Stimulated activated CD4-positive, alpha-beta T cell treated with anti-CD3 and anti-CD28 coated beads, Interleukin-12 subunit alpha, Interleukin-12 subunit beta, amount 100 ng/mL, for 24 hours (primary cell): ENCODE data around the gene LAMA5.

Experiments used
- DNase-seq, 2 experiments: peaks; one replicate each; pipeline ENCODE4 v3.0.0-alpha.2; 2020; ENCODE audit warnings: low read depth in 2 of 2

The LAMA5 gene

GRCh38 chr20:62372042-62372993 is 5.2 kb upstream of the LAMA5 start:
- no peak for DNase-seq

- no peak for DNase-seq
These were observed 4.5 kb upstream of the LAMA5 start for GRCh38 chr20:62371588-62372041.

DNA sequence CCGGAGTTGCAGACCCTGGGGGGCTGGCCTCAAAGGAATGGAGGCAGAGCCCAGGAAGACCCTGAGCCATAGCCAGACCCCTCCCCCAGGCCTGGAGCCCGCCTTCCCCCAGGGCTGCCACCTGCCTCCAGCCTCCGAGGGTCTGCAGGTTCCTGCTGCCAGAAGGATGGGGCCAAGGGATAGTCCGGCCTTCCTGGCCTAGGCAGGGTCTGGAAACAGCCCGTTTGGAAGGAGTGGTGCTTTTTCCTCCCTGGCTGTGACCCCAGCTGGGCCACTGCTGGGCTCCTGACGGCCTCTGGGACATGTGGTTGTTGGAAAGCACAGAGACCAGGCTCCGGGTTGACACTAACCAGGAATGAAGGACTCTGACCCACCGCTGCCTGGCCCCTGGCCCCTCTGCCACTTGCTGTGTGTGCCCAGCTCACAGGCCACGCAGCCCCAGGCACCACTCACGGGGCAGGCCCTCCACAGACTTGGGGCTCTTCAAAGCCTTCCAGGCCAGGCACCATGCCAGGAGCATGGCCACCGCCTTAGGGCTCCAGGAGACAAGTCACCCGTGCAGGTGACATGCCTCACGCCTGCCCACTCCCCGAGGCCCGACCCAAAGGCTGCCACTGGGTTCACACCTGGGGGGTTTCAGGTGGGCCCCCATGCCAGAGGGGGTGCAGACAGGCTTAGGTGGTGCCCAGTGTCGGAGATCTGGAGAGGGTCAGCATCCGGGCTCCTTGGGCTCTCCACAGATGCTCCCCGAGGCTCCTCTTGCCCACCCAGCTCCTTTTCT is 3.9 kb upstream of the LAMA5 start:
- no peak for DNase-seq

- DNase-seq, result no peak
These were observed 3.1 kb upstream of the LAMA5 start for GRCh38 chr20:62370115-62370806.

DNA sequence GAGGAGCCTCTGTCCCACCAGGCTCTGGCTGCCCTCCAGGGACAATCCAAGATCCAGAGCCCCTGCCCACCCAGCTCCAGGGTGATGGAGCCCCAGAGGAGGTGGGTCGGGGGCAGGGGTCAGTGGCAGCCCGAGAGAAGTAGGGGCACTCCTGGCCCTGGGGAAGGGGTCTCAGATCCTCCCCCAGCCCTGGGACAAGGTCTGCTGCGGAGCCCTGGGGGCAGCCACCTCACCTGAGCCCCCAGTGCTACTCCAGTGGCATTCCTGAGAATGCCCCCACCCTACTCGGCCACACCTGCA is 2.7 kb upstream of the LAMA5 start:
- DNase-seq, result no peak

DNA sequence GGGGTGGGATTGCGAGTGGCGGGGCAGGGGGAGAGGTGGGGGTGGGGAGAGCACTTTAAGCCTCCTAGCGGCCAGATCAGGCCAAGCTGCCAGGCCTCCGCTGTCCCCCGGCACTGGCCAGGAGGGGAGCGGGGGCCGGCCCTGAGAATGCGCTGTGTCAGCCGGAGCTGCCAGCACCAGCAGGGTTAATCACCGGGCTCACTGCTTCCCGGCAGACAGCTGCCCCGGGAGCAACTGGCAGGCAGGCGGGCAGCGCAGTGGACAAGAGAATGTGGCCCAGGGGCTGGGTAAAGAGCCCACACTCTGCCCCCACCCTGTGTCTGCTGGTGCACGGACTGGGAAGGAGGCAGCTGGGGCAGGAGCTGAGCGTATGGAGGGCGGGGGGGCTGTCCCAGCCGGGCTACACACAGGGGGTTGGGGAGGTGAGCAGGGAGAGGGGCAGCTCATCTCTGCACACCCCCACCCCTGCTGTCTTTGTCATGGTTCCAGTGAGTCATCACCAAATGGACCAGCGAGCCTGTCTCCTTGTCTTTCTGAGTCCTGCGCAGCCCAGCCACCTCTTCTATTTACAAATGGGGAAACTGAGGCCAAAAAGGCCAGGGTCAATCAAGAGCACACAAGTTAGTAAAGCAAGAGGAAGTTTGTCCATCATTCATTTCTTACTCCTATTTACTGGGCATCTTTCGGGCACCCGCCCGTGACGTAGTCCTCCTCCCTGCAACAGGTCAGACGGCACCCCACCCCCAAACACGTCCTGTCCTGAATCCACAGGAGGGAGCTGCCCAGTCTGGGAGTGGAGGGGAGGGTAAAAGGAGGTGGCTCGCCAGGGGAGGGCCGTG is 2.1 kb upstream of the LAMA5 start:
- DNase-seq, result no peak

DNA sequence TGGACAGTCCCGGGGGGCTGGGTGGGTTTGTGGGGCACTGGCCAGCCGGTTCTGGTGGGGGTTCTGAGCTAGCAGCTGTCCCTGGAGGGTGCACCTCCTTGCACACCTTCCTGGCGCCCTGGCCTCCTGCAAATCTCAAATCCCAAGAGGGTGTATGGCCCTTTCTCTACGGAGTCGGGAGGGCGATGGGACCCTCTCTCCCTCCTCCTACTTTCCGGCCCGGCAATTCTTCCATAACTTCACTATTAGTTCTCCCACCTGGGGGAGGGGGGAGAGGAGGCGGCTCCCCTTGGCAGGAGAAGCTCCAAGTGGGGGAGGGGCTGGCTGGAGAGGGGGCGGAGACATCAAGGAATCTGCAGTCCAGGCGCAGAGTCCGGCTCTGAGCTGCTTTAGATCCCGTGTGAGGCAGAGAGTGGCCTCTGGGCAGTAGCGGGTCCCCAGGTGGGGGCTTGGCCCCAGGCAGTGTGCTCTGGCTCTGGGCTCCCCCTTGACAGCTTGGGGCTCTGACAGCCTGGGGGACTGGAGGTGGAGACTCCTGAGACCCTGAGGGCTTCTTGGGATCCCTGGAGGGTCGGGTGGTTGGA is 1.4 kb upstream of the LAMA5 start:
- DNase-seq, result no peak

GRCh38 chr20:62367633-62368391 is 700 bp upstream of the LAMA5 start:
- no peak for DNase-seq

- DNase-seq, result no peak
These were observed 559 bp downstream of the LAMA5 start for GRCh38 chr20:62366370-62367135.

- no peak for DNase-seq
These were observed 1.2 kb downstream of the LAMA5 start for GRCh38 chr20:62365814-62366369.

DNA sequence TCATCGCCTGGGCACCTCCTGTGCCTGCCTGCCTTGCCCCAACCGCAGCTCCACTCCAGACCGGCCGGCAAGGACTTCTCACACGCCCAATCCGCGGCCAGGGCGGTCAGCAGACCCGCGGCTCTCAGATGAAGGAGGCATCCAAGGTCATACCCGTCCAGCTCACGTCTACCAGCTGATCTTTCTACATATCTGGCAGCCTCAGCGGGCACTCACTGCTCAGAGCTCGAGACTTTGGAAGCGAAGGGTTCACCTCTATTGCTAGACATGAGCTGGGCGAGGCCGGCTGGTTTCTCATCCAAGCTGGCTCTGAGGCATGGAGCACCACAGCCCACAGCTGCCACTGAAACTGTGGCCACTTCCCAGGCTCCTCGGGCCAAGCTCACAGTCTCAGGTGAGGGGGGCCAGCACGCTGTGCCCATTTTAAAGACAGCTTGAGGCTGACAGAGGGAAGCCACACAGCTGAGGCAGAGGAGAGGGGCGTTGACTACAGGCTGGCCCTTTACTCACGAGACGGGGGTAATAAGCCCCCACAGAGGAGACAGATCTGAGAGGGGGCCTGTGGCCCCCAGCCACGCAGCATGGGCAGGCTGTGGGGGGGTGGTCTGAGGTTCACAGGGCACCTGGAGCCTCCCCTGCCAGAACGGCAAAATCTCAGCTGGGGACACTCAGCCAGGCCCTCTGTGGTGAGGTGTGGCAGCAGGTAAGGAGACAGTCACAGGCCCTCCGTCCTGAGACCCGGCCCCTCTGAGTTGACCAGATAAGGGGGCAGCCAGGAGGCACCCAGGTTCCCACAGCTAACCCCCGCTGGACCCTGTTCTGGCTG is 2.0 kb downstream of the LAMA5 start:
- no peak for DNase-seq

GRCh38 chr20:62363920-62364851 is 2.9 kb downstream of the LAMA5 start:
- no peak for DNase-seq

GRCh38 chr20:62362991-62363919 is 3.9 kb downstream of the LAMA5 start:
- DNase-seq, result no peak

DNA sequence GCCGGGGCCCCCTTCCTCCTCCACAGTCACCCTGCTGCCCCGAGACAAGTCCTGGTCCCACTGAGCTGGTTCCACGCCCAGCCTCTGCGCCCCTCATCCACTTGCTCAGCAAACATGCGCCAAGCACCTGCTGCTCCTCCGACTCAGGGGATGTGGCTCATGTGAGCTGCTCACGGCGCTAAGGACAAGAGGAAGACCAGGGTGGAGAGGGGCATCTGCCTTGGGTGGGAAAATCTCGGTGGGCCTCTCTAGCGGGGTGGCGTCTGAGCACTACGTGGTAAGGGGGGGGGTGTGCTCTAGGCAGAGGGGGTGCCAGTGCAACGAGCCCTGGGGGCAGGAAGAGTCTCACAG is 4.5 kb downstream of the LAMA5 start:
- no peak for DNase-seq

GRCh38 chr20:62361799-62362589 is 5.1 kb downstream of the LAMA5 start:
- DNase-seq, result no peak
